H1 (cell line): Measurements from ENCODE around the gene OGG1. TPM values are rescaled to one million over a fixed set of nuclear protein-coding genes. Genes with fewer than 3 reads are reported as not detected.

Experiments used
- ATF2 ChIP-seq: IDR thresholded peaks from 2 replicates; pipeline ENCODE4 v1.6.1; 2012; ENCODE audit warnings: low read length, inconsistent platforms
- BACH1 ChIP-seq: IDR thresholded peaks from 2 replicates; pipeline ENCODE4 v1.6.1; 2012; ENCODE audit warnings: low read length, improper control_type of control experiment
- BCL11A ChIP-seq, 2 experiments: IDR thresholded peaks; one replicate each; pipeline ENCODE4 v1.6.1; 2011; ENCODE audit warnings: low read depth in 2 of 2, low read length in 2 of 2, mild to moderate bottlenecking in 2 of 2
- CHD1 ChIP-seq: IDR thresholded peaks from 2 replicates; pipeline ENCODE4 v1.6.1; 2012; ENCODE audit warnings: low read depth, low read length, improper control_type of control experiment
- CREB1 ChIP-seq: IDR thresholded peaks from 2 replicates; pipeline ENCODE4 v1.6.1; 2012; ENCODE audit warnings: inconsistent platforms
- E2F6 ChIP-seq: IDR thresholded peaks from 2 replicates; pipeline ENCODE4 v1.6.1; 2012; ENCODE audit warnings: inconsistent platforms
- EP300 ChIP-seq, 2 experiments: IDR thresholded peaks; 1 replicate in 1 of 2; 2 replicates in 1 of 2; pipeline ENCODE4 v1.6.1; 2011 to 2012; ENCODE audit warnings: low read depth in 2 of 2, low read length in 2 of 2, mild to moderate bottlenecking in 2 of 2, borderline replicate concordance in 1 of 2, inconsistent platforms in 1 of 2, moderate library complexity in 1 of 2
- GTF2F1 ChIP-seq: IDR thresholded peaks from 2 replicates; pipeline ENCODE4 v1.6.1; 2012; ENCODE audit warnings: low read depth, low read length, improper control_type of control experiment, borderline replicate concordance
- KDM5A ChIP-seq: fragments of 200-600 bp; IDR thresholded peaks from 2 replicates; pipeline ENCODE4 v1.7.1; 2012; ENCODE audit warnings: mild to moderate bottlenecking, low read length, inconsistent platforms, mixed read lengths
- POLR2AphosphoS5 ChIP-seq: IDR thresholded peaks from 2 replicates; pipeline ENCODE4 v1.6.1; 2011; ENCODE audit warnings: low read depth, low read length
- RBBP5 ChIP-seq: IDR thresholded peaks from 2 replicates; pipeline ENCODE4 v1.7.1; 2012; ENCODE audit warnings: low read depth, mild to moderate bottlenecking, inconsistent platforms, low read length, moderate library complexity, borderline replicate concordance
- RFX5 ChIP-seq: IDR thresholded peaks from 2 replicates; pipeline ENCODE4 v1.6.1; 2011; ENCODE audit warnings: low read depth, low read length, improper control_type of control experiment, borderline replicate concordance
- SAP30 ChIP-seq: fragments of 300-600 bp; sonication (generic); IDR thresholded peaks from 2 replicates; pipeline ENCODE4 v1.7.1; 2012; ENCODE audit warnings: low read length, moderate library complexity, mild to moderate bottlenecking, inconsistent platforms; ENCODE audit not compliant: insufficient read depth, insufficient replicate concordance
- TAF7 ChIP-seq: optimal IDR thresholded peaks from 2 replicates; pipeline ENCODE3; 2011; ENCODE audit warnings: low read depth, mild to moderate bottlenecking, inconsistent platforms, low read length, moderate library complexity, borderline replicate concordance
- polyA plus RNA-seq, 7 experiments: library from polyadenylated mRNA; depleted of rRNA in 3 of 7; stranded (reverse) in 5 of 7; unstranded in 2 of 7; fragments of >200 nt in 5 of 7; fragments of 200-250 nt in 2 of 7; gene quantifications; 1 replicate in 5 of 7; 2 replicates in 1 of 7; 4 replicates in 1 of 7; pipeline versions ENCODE4 v1.2.1 to v1.2.3, GENCODE V29; 2011 to 2013; ENCODE audit warnings: missing spikeins in 2 of 7, mixed read lengths in 2 of 7
- total RNA-seq: library from RNA; stranded (reverse); fragmentation: NEBNext Ultra II Directional; extraction: Animal tissue kit (Norgen Biotek cat#: 25700); gene quantifications from 2 replicates; pipeline ENCODE4 v1.2.1, GENCODE V29; 2021

Gene OGG1
- total and polyA plus RNA-seq, 2 of the 8 experiments (the other 6 are each of a cell fraction or from before 2014, with no cell fraction given): 29.6 to 46.8 TPM

GRCh38 chr3:9731206-9732079, 18.3 kb upstream of the OGG1 start, which contains the start of gene BRPF1 (continued):
- no peak for TF ChIP-seq RFX5
- no peak for TF ChIP-seq BCL11A (IDR thresholded peaks at IDR 0.05; ENCODE audit: low read depth in 2 of 2, low read length in 2 of 2)
- no peak for TF ChIP-seq CHD1
- no peak for TF ChIP-seq GTF2F1
- peak in 1 of 2 experiments; percentile 94; a peak in 2 of 3 replicates for TF ChIP-seq EP300 (IDR thresholded peaks at IDR 0.05; ENCODE audit: borderline replicate concordance in 1 of 2, low read depth in 2 of 2, low read length in 2 of 2)
- no peak for TF ChIP-seq SAP30
- TF ChIP-seq CREB1: peak; percentile 73; the same call in 1 of the 2 replicates
- no peak for TF ChIP-seq BACH1
- no peak for TF ChIP-seq ATF2
- TF ChIP-seq KDM5A: peak; percentile 58; the same call in 1 of the 2 replicates
- TF ChIP-seq RBBP5: peak; percentile 87; the same call in 1 of the 2 replicates
- peak; percentile 60 for TF ChIP-seq POLR2AphosphoS5
- peak; percentile 44 for TF ChIP-seq E2F6
- peak; percentile 85 for TF ChIP-seq TAF7
